OCI-LY3 (cell line): ENCODE measurements around the gene PRX.

Source experiments
- H2AFZ ChIP-seq: fragments of 200-600, 300-600 bp; shearing (Covaris generic); 2 replicates; pipeline ENCODE4 v1.6.0; 2014; ENCODE audit warnings: antibody characterized with exemption, low read depth, low read length
- H3K27ac ChIP-seq: fragments of 200-600, 300-600 bp; sonication (generic); 2 replicates; pipeline ENCODE4 v1.5.1; 2014; ENCODE audit warnings: mild to moderate bottlenecking, low read length, moderate library complexity, mixed read lengths
- H3K27me3 ChIP-seq: fragments of 200-600, 300-600 bp; sonication (generic); 2 replicates; pipeline ENCODE4 v1.6.1; 2014; ENCODE audit warnings: low read depth, low read length, mixed read lengths
- H3K36me3 ChIP-seq: fragments of 200-600, 300-600 bp; sonication (generic); replicated peaks from 2 replicates; pipeline ENCODE3; 2014; ENCODE audit warnings: low read depth, low read length, mixed read lengths
- H3K4me1 ChIP-seq: fragments of 300-600, 200-600 bp; sonication (generic); 2 replicates; pipeline ENCODE4 v1.6.1; 2014; ENCODE audit warnings: low read length, mixed read lengths
- H3K4me2 ChIP-seq: fragments of 200-600, 300-600 bp; sonication (generic); 2 replicates; pipeline ENCODE4 v1.6.1; 2014; ENCODE audit warnings: low read length, mixed read lengths
- H3K4me3 ChIP-seq: fragments of 300-600, 200-600 bp; sonication (generic); 2 replicates; pipeline ENCODE4 v1.5.1; 2014; ENCODE audit warnings: antibody characterized with exemption, mild to moderate bottlenecking, low read length, moderate library complexity
- H3K79me2 ChIP-seq: fragments of 300-600, 200-600 bp; shearing (Covaris generic); 2 replicates; pipeline ENCODE4 v1.6.1; 2014; ENCODE audit warnings: mild to moderate bottlenecking, low read length, mixed read lengths
- H3K9ac ChIP-seq: fragments of 300-600, 200-600 bp; shearing (Covaris generic); 2 replicates; pipeline ENCODE4 v1.6.0; 2014; ENCODE audit warnings: mild to moderate bottlenecking, low read length, moderate library complexity
- H3K9me3 ChIP-seq: fragments of 200-600, 300-600 bp; shearing (Covaris generic); 2 replicates; pipeline ENCODE4 v1.6.1; 2014; ENCODE audit warnings: low read length, mixed read lengths; ENCODE audit not compliant: insufficient read depth
- H4K20me1 ChIP-seq: fragments of 200-600, 300-600 bp; sonication (generic); 2 replicates; pipeline ENCODE4 v1.6.1; 2016; ENCODE audit warnings: low read length, mixed read lengths; ENCODE audit not compliant: insufficient read depth
- CTCF ChIP-seq: fragments of 200-600, 300-600 bp; sonication (generic); IDR thresholded peaks from 2 replicates; pipeline ENCODE4 v1.5.1; 2014; ENCODE audit warnings: antibody characterized with exemption, low read length, low read depth
- EZH2phosphoT487 ChIP-seq: fragments of 200-600 bp; shearing (Covaris generic); IDR thresholded peaks from 2 replicates; pipeline ENCODE4 v1.6.1; 2018; ENCODE audit warnings: antibody characterized with exemption, mixed run types, low read depth

The PRX gene

GRCh38 chr19:40365010-40365409 lies 48.2 kb downstream of the PRX start:
- Histone ChIP-seq H3K27ac (no peak overlapping the region), H3K36me3 (no peaks in the 10 kb centered on the region), H3K9me3 (no peaks in the 10 kb centered on the region), H3K4me3 (no peak overlapping the region), H3K27me3 (peaks cover 25% of the 10 kb centered on the region), H3K4me2 (no peak overlapping the region), H4K20me1 (peaks cover 5% of the 10 kb centered on the region), H3K79me2 (no peaks in the 10 kb centered on the region), H3K4me1 (no peaks in the 10 kb centered on the region), H2AFZ (no peak overlapping the region), H3K9ac (no peak overlapping the region)
- TF ChIP-seq CTCF (no peak), EZH2phosphoT487 (no peak)

- Histone ChIP-seq H3K4me3 (no peak overlapping the region), H3K27ac (no peak overlapping the region), H3K4me1 (peaks cover 17% of the 10 kb centered on the region), H3K4me2 (no peak overlapping the region), H2AFZ (no peak overlapping the region), H3K79me2 (no peaks in the 10 kb centered on the region), H3K9me3 (no peaks in the 10 kb centered on the region), H3K9ac (no peak overlapping the region), H4K20me1 (peaks cover 14% of the 10 kb centered on the region), H3K27me3 (peaks cover 36% of the 10 kb centered on the region), H3K36me3 (no peaks in the 10 kb centered on the region)
- TF ChIP-seq EZH2phosphoT487 (no peak), CTCF (no peak)
Observed at GRCh38 chr19:40363069-40363468, 50.1 kb downstream of the PRX start.

GRCh38 chr19:40362160-40362559 lies 51.0 kb downstream of the PRX start:
- no peaks in the 10 kb centered on the region for H3K36me3 ChIP-seq
- peaks cover 23% of the 10 kb centered on the region for H4K20me1 ChIP-seq
- no peak overlapping the region for H3K4me2 ChIP-seq
- no peak for TF ChIP-seq EZH2phosphoT487
- no peak for TF ChIP-seq CTCF
- no peak overlapping the region for H3K9ac ChIP-seq
- H3K4me1 ChIP-seq = peaks cover 22% of the 10 kb centered on the region
- no peak overlapping the region for H2AFZ ChIP-seq
- no peak overlapping the region for H3K27ac ChIP-seq
- H3K79me2 ChIP-seq = no peaks in the 10 kb centered on the region
- H3K4me3 ChIP-seq = no peak overlapping the region
- H3K27me3 ChIP-seq = peaks cover 45% of the 10 kb centered on the region
- no peaks in the 10 kb centered on the region for H3K9me3 ChIP-seq

- no peak overlapping the region for H3K4me2 ChIP-seq
- no peak overlapping the region for H3K9ac ChIP-seq
- no peaks in the 10 kb centered on the region for H3K9me3 ChIP-seq
- H4K20me1 ChIP-seq = peaks cover 36% of the 10 kb centered on the region
- H3K27me3 ChIP-seq = peaks cover 55% of the 10 kb centered on the region
- no peak overlapping the region for H3K27ac ChIP-seq
- H2AFZ ChIP-seq = no peak overlapping the region
- H3K79me2 ChIP-seq = no peaks in the 10 kb centered on the region
- no peak overlapping the region for H3K4me3 ChIP-seq
- peaks cover 36% of the 10 kb centered on the region for H3K4me1 ChIP-seq
- no peak for TF ChIP-seq CTCF
- no peak for TF ChIP-seq EZH2phosphoT487
- H3K36me3 ChIP-seq = no peaks in the 10 kb centered on the region
Observed at GRCh38 chr19:40360708-40361241, 52.4 kb downstream of the PRX start.
